ENCODE data around the gene CHCHD1. TPM values are rescaled to one million over a fixed set of nuclear protein-coding genes. Genes with fewer than 3 reads are reported as not detected.

The CHCHD1 gene
- total RNA-seq, 1 donor from 2014 or later, result 23.1 TPM

GRCh38 chr10:73801253-73801590, 19.4 kb downstream of the CHCHD1 start:
- Mint-ChIP-seq H3K9me3 (no peaks in the 10 kb centered on the region), H3K27me3 (ENCODE audit: low read depth) (no peaks in the 10 kb centered on the region), H3K27ac (no peak overlapping the region), H3K4me3 (no peak overlapping the region), H3K4me1 (no peaks in the 10 kb centered on the region), H3K36me3 (peaks cover 32% of the 10 kb centered on the region)
- no peak for DNase-seq (ENCODE audit: low spot score in 2 of 2, unreplicated experiment in 2 of 2)
- no peak for TF ChIP-seq CTCF (IDR thresholded peaks at IDR 0.05; ENCODE audit: unreplicated experiment)

- no peak for DNase-seq (ENCODE audit: low spot score in 2 of 2, unreplicated experiment in 2 of 2)
- Mint-ChIP-seq H3K27ac (no peak overlapping the region), H3K4me1 (no peaks in the 10 kb centered on the region)
Measured at GRCh38 chr10:73802276-73802991, 20.6 kb downstream of the CHCHD1 start.

GRCh38 chr10:73803680-73804286, 21.9 kb downstream of the CHCHD1 start:
- no peak for TF ChIP-seq CTCF (IDR thresholded peaks at IDR 0.05; ENCODE audit: unreplicated experiment)
- Mint-ChIP-seq H3K27ac (no peak overlapping the region), H3K36me3 (peaks cover 38% of the 10 kb centered on the region)

More at GRCh38 chr10:73802276-73802991, 20.6 kb downstream of the CHCHD1 start:
- Mint-ChIP-seq H3K9me3 (no peaks in the 10 kb centered on the region), H3K4me3 (no peak overlapping the region), H3K36me3 (peaks cover 36% of the 10 kb centered on the region), H3K27me3 (ENCODE audit: low read depth) (no peaks in the 10 kb centered on the region)
- TF ChIP-seq CTCF (IDR thresholded peaks at IDR 0.05; ENCODE audit: unreplicated experiment), result no peak

GRCh38 chr10:73806176-73806950, 24.5 kb downstream of the CHCHD1 start:
- peaks cover 4% of the 10 kb centered on the region for H3K4me1 Mint-ChIP-seq
- no peak overlapping the region for H3K4me3 Mint-ChIP-seq
- no peak for DNase-seq (ENCODE audit: low spot score in 2 of 2, unreplicated experiment in 2 of 2)
- no peak for TF ChIP-seq CTCF (IDR thresholded peaks at IDR 0.05; ENCODE audit: unreplicated experiment)
- no peak overlapping the region for H3K27ac Mint-ChIP-seq
- peaks cover 35% of the 10 kb centered on the region for H3K36me3 Mint-ChIP-seq
- no peaks in the 10 kb centered on the region for H3K27me3 Mint-ChIP-seq (ENCODE audit: low read depth)
- no peaks in the 10 kb centered on the region for H3K9me3 Mint-ChIP-seq

More at GRCh38 chr10:73803680-73804286, 21.9 kb downstream of the CHCHD1 start:
- H3K4me1 Mint-ChIP-seq, result no peaks in the 10 kb centered on the region
- H3K27me3 Mint-ChIP-seq (ENCODE audit: low read depth), result no peaks in the 10 kb centered on the region
- DNase-seq (ENCODE audit: low spot score in 2 of 2, unreplicated experiment in 2 of 2), result no peak
- no peaks in the 10 kb centered on the region for H3K9me3 Mint-ChIP-seq
- no peak overlapping the region for H3K4me3 Mint-ChIP-seq

- TF ChIP-seq CTCF (IDR thresholded peaks at IDR 0.05; ENCODE audit: unreplicated experiment), result no peak
- Mint-ChIP-seq H3K36me3 (peaks cover 35% of the 10 kb centered on the region), H3K4me1 (peaks cover 4% of the 10 kb centered on the region), H3K4me3 (no peak overlapping the region), H3K9me3 (no peaks in the 10 kb centered on the region), H3K27me3 (ENCODE audit: low read depth) (no peaks in the 10 kb centered on the region), H3K27ac (no peak overlapping the region)
- DNase-seq (ENCODE audit: low spot score in 2 of 2, unreplicated experiment in 2 of 2), result no peak
Measured at GRCh38 chr10:73807471-73807870, 25.6 kb downstream of the CHCHD1 start.
